ENCODE results near the gene TSPAN9. TPM values are rescaled to one million over a fixed set of nuclear protein-coding genes. Genes with fewer than 3 reads are reported as not detected.

The TSPAN9 gene
- total RNA-seq, 1 experiment from 2014 or later: 13.2 TPM

- TF ChIP-seq SRF (IDR thresholded peaks at IDR 0.05; ENCODE audit: low read depth) (no peak), YY1 (IDR thresholded peaks at IDR 0.05; ENCODE audit: extremely low read depth, insufficient replicate concordance, low read depth, low read length) (peak; percentile 49), CEBPB (IDR thresholded peaks at IDR 0.05; ENCODE audit: low read depth) (0 out of 2 replicates have a peak, but pooled peaks have one; percentile 35), MAX (IDR thresholded peaks at IDR 0.05) (peak; percentile 53; the same call in 1 of the 2 replicates), SIN3A (IDR thresholded peaks at IDR 0.05; ENCODE audit: low read depth) (no peak)
Observed at GRCh38 chr12:3168223-3169221, 91.3 kb downstream of the TSPAN9 start (continued).

GRCh38 chr12:3170423-3171194 is 93.4 kb downstream of the TSPAN9 start:
- Histone ChIP-seq H3K9me2 (ENCODE audit: insufficient read depth) (no peaks in the 10 kb centered on the region), H3K27me3 (ENCODE audit: insufficient read depth, low read length) (no peaks in the 10 kb centered on the region), H3K79me2 (ENCODE audit: insufficient read depth, low read length) (no peaks in the 10 kb centered on the region), H3K4me1 (ENCODE audit: control insufficient read depth in 1 of 2, insufficient read depth in 2 of 2, low read length in 2 of 2) (peaks cover 30 to 42% of the 10 kb centered on the region in 2 experiments), H3K36me3 (ENCODE audit: control insufficient read depth in 1 of 2, insufficient read depth in 2 of 2, low read length in 2 of 2) (no peaks in the 10 kb centered on the region), H2AFZ (ENCODE audit: low read depth, low read length, poor library complexity, severe bottlenecking) (no peak overlapping the region), H3K4me2 (ENCODE audit: low read length) (peak overlapping the region; percentile 79), H3K9ac (ENCODE audit: low read length) (peak overlapping the region; percentile 42), H3K4me3 (replicated peaks in 1 of 2; ENCODE audit: low read depth in 1 of 2, low read length in 2 of 2) (peak overlapping the region in 1 of 2 experiments; percentile 14; a peak in 2 of 4 replicates), H4K20me1 (ENCODE audit: insufficient read depth) (no peaks in the 10 kb centered on the region), H3K9me3 (ENCODE audit: control insufficient read depth in 1 of 2, insufficient read depth in 1 of 2, low read depth in 1 of 2, low read length in 2 of 2) (no peaks in the 10 kb centered on the region), H3K27ac (ENCODE audit: low read depth, low read length) (peak overlapping the region; percentile 43; the same call in 1 of the 2 replicates)
- ChIA-PET CTCF (no interaction called here), POLR2A (no interaction called here), RAD21 (ENCODE audit: low non-redundant PET in 1 of 2, low total read pairs in 2 of 2, uncharacterized antibody in 2 of 2, unreplicated experiment in 2 of 2) (no interaction called here)
- peak; percentile 67 for ATAC-seq
- no TSS peak for BruUV-seq (replicated peaks)
- DNase-seq (ENCODE audit: low read depth, low spot score): peak; percentile 67
- 0 out of 2 replicates have a peak, but pooled peaks have one; percentile 20 for TF ChIP-seq CBX3 (IDR thresholded peaks at IDR 0.05; ENCODE audit: low read depth)
- no peak for TF ChIP-seq ZFX (IDR thresholded peaks at IDR 0.05)
- TF ChIP-seq ATF3 (IDR thresholded peaks at IDR 0.05): no peak
- TF ChIP-seq MAX (IDR thresholded peaks at IDR 0.05): peak; percentile 59
- TF ChIP-seq FOSL1 (IDR thresholded peaks at IDR 0.05; ENCODE audit: low read depth): peak; percentile 68; the same call in 1 of the 2 replicates
- intact Hi-C loops (cut with micrococcal nuclease): no loop called here

Measured in HCT116 (cell line).